HUES48 (cell line): ENCODE results near the gene SLC25A31.

Experiments
- H3K27ac ChIP-seq: one replicate; pipeline ENCODE4 v1.7.0; 2013; ENCODE audit warnings: low read depth, low read length, inconsistent platforms
- H3K27me3 ChIP-seq: 2 replicates; pipeline ENCODE4 v1.6.1; 2013; ENCODE audit warnings: mild to moderate bottlenecking, low read length; ENCODE audit not compliant: control insufficient read depth, insufficient read depth
- H3K36me3 ChIP-seq: 2 replicates; pipeline ENCODE4 v1.6.1; 2013; ENCODE audit warnings: low read length; ENCODE audit not compliant: control insufficient read depth, insufficient read depth
- H3K4me1 ChIP-seq: 2 replicates; pipeline ENCODE4 v1.6.1; 2013; ENCODE audit warnings: mild to moderate bottlenecking, low read length; ENCODE audit not compliant: control insufficient read depth, insufficient read depth
- H3K4me3 ChIP-seq: 2 replicates; pipeline ENCODE4 v1.5.1; 2013; ENCODE audit warnings: mild to moderate bottlenecking, low read depth, low read length
- H3K9ac ChIP-seq: 2 replicates; pipeline ENCODE4 v1.6.1; 2013; ENCODE audit warnings: mild to moderate bottlenecking, low read depth, low read length, moderate library complexity
- H3K9me3 ChIP-seq: 2 replicates; pipeline ENCODE4 v1.6.1; 2013; ENCODE audit warnings: low read length; ENCODE audit not compliant: control insufficient read depth, insufficient read depth

The SLC25A31 gene

GRCh38 chr4:127799711-127800110 lies 69.5 kb downstream of the SLC25A31 start:
- Histone ChIP-seq H3K4me1 (no peaks in the 10 kb centered on the region), H3K27ac (no peak overlapping the region), H3K27me3 (no peaks in the 10 kb centered on the region), H3K9ac (no peak overlapping the region), H3K9me3 (no peaks in the 10 kb centered on the region), H3K36me3 (no peaks in the 10 kb centered on the region), H3K4me3 (no peak overlapping the region)

GRCh38 chr4:127809173-127809800 lies 79.1 kb downstream of the SLC25A31 start:
- Histone ChIP-seq H3K36me3 (no peaks in the 10 kb centered on the region), H3K27me3 (no peaks in the 10 kb centered on the region)

GRCh38 chr4:127810551-127810950 lies 80.4 kb downstream of the SLC25A31 start:
- Histone ChIP-seq H3K36me3 (no peaks in the 10 kb centered on the region), H3K9me3 (no peaks in the 10 kb centered on the region), H3K4me1 (no peaks in the 10 kb centered on the region), H3K27me3 (no peaks in the 10 kb centered on the region), H3K27ac (no peak overlapping the region), H3K4me3 (no peak overlapping the region), H3K9ac (no peak overlapping the region)

More at GRCh38 chr4:127809173-127809800, 79.1 kb downstream of the SLC25A31 start:
- H3K4me3 ChIP-seq: no peak overlapping the region
- no peak overlapping the region for H3K9ac ChIP-seq
- H3K4me1 ChIP-seq: no peaks in the 10 kb centered on the region
- no peak overlapping the region for H3K27ac ChIP-seq
- H3K9me3 ChIP-seq: no peaks in the 10 kb centered on the region

- H3K36me3 ChIP-seq: no peaks in the 10 kb centered on the region
- no peaks in the 10 kb centered on the region; the same call in 1 of the 2 replicates for H3K4me1 ChIP-seq
- no peaks in the 10 kb centered on the region for H3K9me3 ChIP-seq
- no peak overlapping the region for H3K9ac ChIP-seq
- H3K4me3 ChIP-seq: no peak overlapping the region
- no peaks in the 10 kb centered on the region for H3K27me3 ChIP-seq
- H3K27ac ChIP-seq: no peak overlapping the region
These were observed 92.2 kb downstream of the SLC25A31 start for GRCh38 chr4:127822430-127822829.
